Activated T-cell treated with anti-CD3 and anti-CD28 coated beads, Interleukin-2, amount 50 U/mL, for 24 hours (primary cell): ENCODE measurements around the gene SOAT2.
"Not testable (repeated sequence)": the region's sequence is repeated elsewhere in the genome, so short reads cannot be mapped to it uniquely, and the experiment has no call there.

Experiments used
- DNase-seq: peaks from one replicate; pipeline ENCODE4 v3.0.0-alpha.2; 2020
- H3K27ac Mint-ChIP-seq: 2 replicates; pipeline ENCODE4 v1.8.0; 2020; ENCODE audit warnings: mild to moderate bottlenecking, mixed read lengths
- H3K27me3 Mint-ChIP-seq: 2 replicates; pipeline ENCODE4 v1.8.0; 2020; ENCODE audit warnings: mixed read lengths
- H3K36me3 Mint-ChIP-seq: 2 replicates; pipeline ENCODE4 v1.8.0; 2020; ENCODE audit warnings: low read depth, mixed read lengths
- H3K4me1 Mint-ChIP-seq: 2 replicates; pipeline ENCODE4 v1.8.0; 2020; ENCODE audit warnings: low read depth, mixed read lengths
- H3K4me3 Mint-ChIP-seq: 2 replicates; pipeline ENCODE4 v1.8.0; 2020; ENCODE audit warnings: mild to moderate bottlenecking, moderate library complexity, mixed read lengths
- H3K9me3 Mint-ChIP-seq: 2 replicates; pipeline ENCODE4 v1.8.0; 2020; ENCODE audit warnings: mixed read lengths

SOAT2 gene

DNA sequence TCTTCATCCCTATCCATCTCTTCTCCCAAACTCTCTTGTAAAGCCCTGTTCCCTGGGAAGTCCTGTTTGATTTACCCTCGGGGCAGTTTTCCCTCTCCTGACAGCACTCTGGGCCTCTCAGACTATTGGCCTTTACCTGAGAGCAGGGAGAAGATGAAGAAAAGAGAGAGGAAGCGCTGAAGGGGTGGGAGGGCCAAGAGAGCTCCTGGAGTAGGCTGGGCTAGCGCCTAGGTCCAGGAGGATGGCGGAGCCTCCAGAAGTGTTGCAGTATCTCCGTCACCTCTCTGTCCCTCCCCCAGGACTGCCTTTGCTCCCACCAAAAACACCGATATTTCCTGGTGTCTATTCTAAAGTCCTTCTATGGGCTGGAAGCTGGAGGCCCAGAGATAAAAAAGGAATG lies 11.5 kb upstream of the SOAT2 start:
- DNase-seq, result no peak
- Mint-ChIP-seq H3K9me3 (no peaks in the 10 kb centered on the region), H3K4me3 (no peak overlapping the region), H3K4me1 (peaks cover 13% of the 10 kb centered on the region), H3K27ac (no peak overlapping the region), H3K36me3 (no peaks in the 10 kb centered on the region), H3K27me3 (peaks cover 8% of the 10 kb centered on the region)

DNA sequence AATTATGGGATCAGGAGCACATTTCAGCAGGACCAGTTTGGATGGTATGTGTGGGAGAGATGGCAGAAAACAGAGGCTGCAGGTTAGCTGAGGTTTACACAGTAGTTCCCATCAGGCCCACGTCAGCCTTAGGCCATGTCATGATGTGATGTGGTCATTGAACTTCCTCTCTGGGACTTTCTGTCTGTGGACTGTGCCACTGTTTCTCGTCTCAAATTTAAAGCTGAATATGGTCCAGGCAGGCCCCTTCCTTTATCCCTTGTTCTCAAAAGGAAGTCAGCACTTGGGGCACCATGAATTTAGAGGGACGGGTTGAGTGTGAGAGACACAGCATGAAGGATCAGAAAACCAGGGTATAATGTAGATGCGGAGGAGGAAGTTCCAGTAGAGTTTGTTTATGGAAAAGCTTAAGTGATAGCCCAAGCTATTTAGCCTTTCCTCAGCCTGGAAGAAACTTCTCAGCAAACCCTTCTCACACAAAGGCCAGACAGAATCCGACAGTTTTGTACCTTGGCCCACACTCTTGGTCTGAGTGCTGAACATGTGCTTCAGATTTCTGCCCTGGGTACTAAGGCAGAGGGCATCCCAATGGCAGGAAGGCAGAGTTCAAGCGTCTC lies 9.4 kb upstream of the SOAT2 start:
- Mint-ChIP-seq H3K27me3 (peaks cover 13% of the 10 kb centered on the region), H3K27ac (no peak overlapping the region), H3K4me3 (no peak overlapping the region), H3K9me3 (no peaks in the 10 kb centered on the region), H3K4me1 (peaks cover 32% of the 10 kb centered on the region), H3K36me3 (no peaks in the 10 kb centered on the region)
- DNase-seq, result no peak

DNA sequence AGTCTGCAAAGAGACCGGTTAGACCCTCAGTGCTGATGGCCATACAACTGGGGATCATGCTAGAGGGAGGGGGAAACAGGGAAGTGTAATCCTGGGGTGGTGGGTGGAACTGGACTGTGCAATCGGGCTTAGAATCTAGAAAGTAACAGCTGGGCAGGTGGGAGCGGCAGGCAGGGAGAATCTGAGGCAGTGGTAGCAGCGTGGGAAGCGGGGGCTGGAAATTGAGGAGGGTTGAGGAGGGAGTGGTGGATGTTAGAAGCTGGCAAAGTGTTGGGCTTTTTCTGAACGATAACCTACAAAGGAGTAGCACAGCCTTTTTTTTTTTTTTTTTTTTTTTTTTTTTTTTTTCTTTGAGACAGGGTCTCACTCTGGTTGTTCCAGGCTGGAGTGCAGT lies 8.9 kb upstream of the SOAT2 start:
- Mint-ChIP-seq H3K27ac (no peak overlapping the region), H3K36me3 (no peaks in the 10 kb centered on the region), H3K9me3 (no peaks in the 10 kb centered on the region), H3K4me1 (peaks cover 37% of the 10 kb centered on the region), H3K27me3 (peaks cover 13% of the 10 kb centered on the region), H3K4me3 (no peak overlapping the region)
- DNase-seq, result no peak

DNA sequence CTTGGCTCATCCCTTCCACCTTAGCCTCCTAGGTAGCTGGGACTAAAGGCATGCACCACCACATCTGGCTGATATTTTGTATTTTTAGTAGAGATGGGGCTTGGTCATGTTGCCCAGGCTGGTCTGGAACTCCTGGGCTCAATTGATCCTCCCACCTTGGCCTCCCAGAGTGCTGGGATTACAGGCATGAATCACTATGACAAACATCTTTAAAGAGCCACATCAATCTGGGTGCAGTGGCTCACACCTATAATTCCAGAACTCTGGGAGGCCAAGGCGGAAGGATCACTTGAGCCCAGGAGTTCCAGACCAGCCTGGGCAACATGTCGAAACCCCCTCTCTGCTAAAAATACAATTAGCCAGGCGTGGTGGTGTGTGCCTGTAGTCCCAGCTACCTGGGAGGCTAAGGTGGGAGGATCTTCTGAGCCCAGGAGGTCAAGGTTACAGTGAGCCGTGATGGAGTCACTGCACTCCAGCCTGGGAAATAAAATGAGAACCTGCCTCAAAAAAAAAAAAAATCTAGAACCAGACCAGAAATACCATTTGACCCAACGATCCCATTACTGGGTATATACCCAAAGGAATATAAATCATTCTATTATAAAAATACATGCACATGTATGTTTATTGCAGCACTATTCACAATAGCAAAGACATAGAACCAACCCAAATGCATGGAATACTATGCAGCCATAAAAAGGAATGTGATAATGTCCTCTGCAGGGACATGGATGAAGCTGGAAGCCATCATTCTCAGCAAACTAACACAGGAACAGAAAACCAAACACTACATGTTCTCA lies 8.3 kb upstream of the SOAT2 start:
- H3K9me3 Mint-ChIP-seq, H3K27ac Mint-ChIP-seq, DNase-seq, H3K4me3 Mint-ChIP-seq, H3K36me3 Mint-ChIP-seq: not testable (repeated sequence)
- Mint-ChIP-seq H3K4me1 (peaks cover 38% of the 10 kb centered on the region), H3K27me3 (peaks cover 13% of the 10 kb centered on the region)

DNA sequence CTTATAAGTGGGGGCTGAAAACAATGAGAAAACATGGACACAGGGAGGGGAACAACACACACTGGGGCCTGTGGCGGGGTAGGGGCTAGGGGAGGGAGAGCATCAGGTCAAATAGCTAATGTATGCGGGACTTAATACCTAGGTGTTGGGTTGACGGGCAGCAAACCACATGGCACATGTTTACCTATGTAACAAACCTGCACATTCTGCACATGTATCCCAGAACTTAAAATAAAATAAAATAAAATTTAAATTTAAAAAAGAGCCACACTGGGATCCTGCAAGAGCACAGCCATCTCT lies 7.7 kb upstream of the SOAT2 start:
- Mint-ChIP-seq H3K27me3 (peaks cover 11% of the 10 kb centered on the region), H3K4me1 (peaks cover 38% of the 10 kb centered on the region)
- not testable (repeated sequence) for DNase-seq, H3K4me3 Mint-ChIP-seq, H3K27ac Mint-ChIP-seq, H3K36me3 Mint-ChIP-seq, H3K9me3 Mint-ChIP-seq

DNA sequence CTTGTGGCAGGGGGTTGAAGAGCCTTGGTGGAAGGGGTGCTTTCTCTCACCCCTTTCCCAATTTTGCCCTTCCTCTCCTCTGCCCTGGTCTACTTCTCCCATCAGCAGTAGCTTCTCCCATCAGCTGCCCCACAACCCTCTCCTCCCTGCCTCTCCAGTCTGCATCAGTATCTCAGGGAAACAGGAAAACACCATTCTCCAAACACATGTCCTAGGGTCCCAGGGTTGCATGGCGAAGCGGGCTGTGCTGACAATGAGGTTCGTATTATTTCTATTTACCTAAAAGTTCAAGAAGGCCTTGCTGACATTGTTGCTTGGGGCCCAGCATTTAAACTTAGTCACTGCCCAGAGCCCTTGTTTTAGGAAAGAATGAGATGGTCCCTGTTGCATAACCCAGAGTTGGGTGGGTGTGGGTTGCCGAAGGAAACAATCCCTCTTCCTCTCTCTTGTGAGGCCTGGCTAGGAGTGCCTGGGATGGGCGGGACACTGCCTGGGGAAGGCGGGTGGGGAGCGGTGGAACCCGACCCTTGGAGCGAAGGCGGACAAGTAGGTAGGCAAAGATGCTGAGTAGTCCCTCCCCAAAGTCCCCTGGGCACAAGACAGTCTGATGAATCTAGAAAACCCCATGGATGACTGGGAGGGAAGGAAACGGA lies 7.1 kb upstream of the SOAT2 start:
- Mint-ChIP-seq H3K9me3 (no peaks in the 10 kb centered on the region), H3K27me3 (peaks cover 10% of the 10 kb centered on the region), H3K4me1 (peaks cover 38% of the 10 kb centered on the region), H3K36me3 (no peaks in the 10 kb centered on the region), H3K27ac (peak overlapping the region; percentile 3), H3K4me3 (no peak overlapping the region)
- no peak for DNase-seq

DNA sequence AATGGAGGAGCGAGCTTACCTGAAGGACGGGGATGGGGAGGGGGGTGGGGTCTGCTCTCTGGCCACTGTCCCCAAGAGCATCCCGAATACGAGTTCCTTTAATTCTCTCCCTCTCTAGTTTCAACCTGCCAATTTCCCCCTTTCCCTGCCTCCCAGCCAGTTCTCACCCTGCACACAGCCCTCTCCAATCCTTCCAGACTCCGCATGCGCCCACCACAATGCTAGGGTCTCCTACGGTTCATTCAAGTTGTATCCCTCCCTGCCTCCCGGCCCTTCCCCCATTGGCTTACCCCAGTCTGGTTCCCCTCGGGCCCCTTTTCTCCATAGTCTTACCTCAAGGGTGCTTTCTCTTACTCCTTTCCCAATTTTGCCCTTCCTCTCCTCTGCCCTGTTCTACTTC lies 6.5 kb upstream of the SOAT2 start:
- peaks cover 40% of the 10 kb centered on the region for H3K4me1 Mint-ChIP-seq
- H3K4me3 Mint-ChIP-seq, result peak overlapping the region; percentile 67

DNA sequence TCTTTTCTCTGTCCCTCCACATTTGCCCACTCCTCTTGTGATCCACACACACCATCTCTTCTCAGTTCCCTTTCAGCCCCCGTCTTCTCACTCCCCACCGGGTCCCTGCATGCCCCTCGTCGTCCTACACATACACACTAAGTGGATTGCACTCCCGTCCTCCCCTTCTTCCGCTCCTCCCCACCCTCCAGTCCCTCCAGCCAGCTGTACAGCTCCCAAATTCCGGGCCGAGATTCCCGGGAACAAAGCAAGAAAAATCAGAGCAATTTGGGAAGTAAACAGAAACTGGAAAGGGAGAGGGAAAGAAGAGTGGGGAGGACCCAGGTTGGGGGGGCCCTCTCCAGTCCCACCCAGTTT lies 6.1 kb upstream of the SOAT2 start:
- no peaks in the 10 kb centered on the region for H3K36me3 Mint-ChIP-seq
- peak overlapping the region; percentile 69 for H3K27ac Mint-ChIP-seq
- H3K4me3 Mint-ChIP-seq, result peak overlapping the region; percentile 67
- H3K9me3 Mint-ChIP-seq, result no peaks in the 10 kb centered on the region
- DNase-seq, result no peak
- peaks cover 41% of the 10 kb centered on the region for H3K4me1 Mint-ChIP-seq
- H3K27me3 Mint-ChIP-seq, result peaks cover 10% of the 10 kb centered on the region

More for the DNA sequence above, 6.5 kb upstream of the SOAT2 start:
- Mint-ChIP-seq H3K27ac (no peak overlapping the region), H3K27me3 (peaks cover 10% of the 10 kb centered on the region), H3K36me3 (no peaks in the 10 kb centered on the region), H3K9me3 (no peaks in the 10 kb centered on the region)
- no peak for DNase-seq

DNA sequence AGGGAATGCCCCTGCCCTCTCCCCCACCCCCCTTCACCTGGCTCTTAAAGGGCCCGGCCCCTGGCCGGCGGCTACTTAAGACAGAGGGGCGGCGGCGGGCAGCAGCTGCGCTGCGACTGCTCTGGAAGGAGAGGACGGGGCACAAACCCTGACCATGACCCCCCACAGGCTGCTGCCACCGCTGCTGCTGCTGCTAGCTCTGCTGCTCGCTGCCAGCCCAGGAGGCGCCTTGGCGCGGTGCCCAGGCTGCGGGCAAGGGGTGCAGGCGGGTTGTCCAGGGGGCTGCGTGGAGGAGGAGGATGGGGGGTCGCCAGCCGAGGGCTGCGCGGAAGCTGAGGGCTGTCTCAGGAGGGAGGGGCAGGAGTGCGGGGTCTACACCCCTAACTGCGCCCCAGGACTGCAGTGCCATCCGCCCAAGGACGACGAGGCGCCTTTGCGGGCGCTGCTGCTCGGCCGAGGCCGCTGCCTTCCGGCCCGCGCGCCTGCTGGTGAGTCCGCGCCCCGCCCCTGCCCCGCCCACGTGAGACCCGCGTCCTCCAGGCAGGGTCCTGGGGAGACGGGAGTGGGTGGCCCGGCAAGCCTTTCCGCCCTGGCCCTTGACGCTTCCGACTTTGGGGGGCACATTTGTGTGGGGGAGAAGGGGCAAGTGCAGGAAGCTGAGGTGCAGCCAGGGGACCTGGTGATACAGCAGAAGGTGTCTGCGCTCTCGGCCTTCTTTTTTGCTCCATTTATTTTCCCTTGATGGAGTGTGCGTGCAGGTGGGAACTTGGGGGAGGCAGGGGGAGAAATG lies 5.5 kb upstream of the SOAT2 start, which contains the start of gene IGFBP6:
TSS of gene IGFBP6 (plus strand) at position 104 of the 790 bp plus-strand sequence. CDS start at position 155, 51 bp downstream.
- H3K27ac Mint-ChIP-seq, result peak within 1 kb of the TSS; percentile 88
- H3K4me1 Mint-ChIP-seq, result peaks cover 47% of the 10 kb centered on the region
- peaks cover 10% of the 10 kb centered on the region for H3K27me3 Mint-ChIP-seq
- no peaks in the 10 kb centered on the region for H3K9me3 Mint-ChIP-seq
- H3K36me3 Mint-ChIP-seq, result no peaks in the 10 kb centered on the region
- peak within 1 kb of the TSS; percentile 74 for H3K4me3 Mint-ChIP-seq
- peak; percentile 78 for DNase-seq

DNA sequence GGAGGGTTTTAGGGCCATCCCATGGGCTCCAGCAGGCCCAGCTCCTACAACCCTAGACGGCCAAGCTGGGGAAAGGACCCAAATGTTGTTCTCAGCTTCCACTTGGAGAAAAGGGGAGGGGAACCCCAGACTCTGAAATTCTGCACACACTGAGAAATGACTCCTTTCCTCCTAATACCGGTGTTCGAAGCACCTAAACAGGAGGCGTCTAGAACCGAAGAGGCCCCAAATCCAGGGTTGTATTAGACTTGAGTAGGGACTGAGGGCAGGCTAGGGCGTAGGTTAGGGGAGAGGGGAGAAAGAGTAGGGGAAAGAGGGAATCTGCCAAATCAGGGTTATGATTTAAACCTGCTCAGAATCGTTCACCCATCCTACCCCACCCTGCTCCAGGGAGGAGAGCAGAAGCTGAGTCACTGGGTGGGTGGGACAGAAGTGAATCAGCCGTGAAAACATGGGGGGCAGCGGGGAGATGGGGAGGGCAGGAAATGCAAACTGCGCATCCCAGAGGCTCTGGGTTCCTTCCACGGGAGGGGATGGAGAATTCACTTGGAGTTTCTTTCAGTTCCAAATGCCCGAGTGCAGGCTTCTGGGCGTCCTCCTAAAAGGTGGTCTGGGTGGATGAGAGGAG lies 4.8 kb upstream of the SOAT2 start:
- H3K36me3 Mint-ChIP-seq, result no peaks in the 10 kb centered on the region
- H3K27ac Mint-ChIP-seq, result peak overlapping the region; percentile 88
- H3K27me3 Mint-ChIP-seq, result peaks cover 10% of the 10 kb centered on the region
- peak; percentile 57 for DNase-seq
- no peaks in the 10 kb centered on the region for H3K9me3 Mint-ChIP-seq
- peak overlapping the region; percentile 74 for H3K4me3 Mint-ChIP-seq
- H3K4me1 Mint-ChIP-seq, result peaks cover 54% of the 10 kb centered on the region

DNA sequence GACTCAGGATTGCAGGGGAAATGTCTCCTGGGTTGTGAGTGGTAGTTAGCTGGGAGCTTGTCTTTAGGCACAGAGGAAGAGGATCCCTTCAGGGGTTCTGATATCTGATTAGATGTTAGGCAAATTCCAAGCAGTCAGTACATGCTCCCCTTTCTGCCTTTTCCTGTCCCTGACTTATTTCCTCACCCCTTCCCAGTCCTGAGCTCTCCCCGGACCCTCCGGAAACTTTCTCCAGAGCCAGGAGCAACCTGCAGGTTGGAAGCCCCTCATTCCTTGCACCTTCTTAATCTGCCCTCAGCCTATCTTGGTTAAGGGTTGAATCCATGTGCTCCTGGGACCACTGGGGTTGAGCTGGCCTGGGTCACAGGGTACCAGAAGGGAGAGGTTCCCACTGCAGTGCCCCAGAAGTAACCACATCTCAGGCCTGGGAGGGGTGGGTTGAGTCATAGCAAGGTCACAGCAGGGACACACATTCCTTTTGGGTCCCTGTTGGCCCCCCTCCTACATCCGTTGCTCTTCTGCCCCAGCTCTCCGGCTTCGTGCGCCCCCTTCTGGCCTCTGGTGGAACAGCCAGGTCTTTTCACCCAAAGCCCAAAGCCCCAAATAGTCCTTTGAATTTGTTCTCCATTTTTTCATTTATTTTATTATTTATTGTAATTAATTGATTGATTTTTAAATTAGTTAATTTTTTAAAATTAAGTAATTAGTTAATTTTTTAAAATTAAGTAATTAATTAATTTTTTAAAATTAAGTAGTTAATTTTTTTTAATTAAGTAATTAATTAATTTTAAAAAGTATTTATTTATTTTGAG lies 4.0 kb upstream of the SOAT2 start:
- H3K4me1 Mint-ChIP-seq, result peaks cover 56% of the 10 kb centered on the region
- peak overlapping the region; percentile 88 for H3K27ac Mint-ChIP-seq
- peaks cover 10% of the 10 kb centered on the region for H3K27me3 Mint-ChIP-seq
- H3K9me3 Mint-ChIP-seq, result no peaks in the 10 kb centered on the region
- peak overlapping the region; percentile 74 for H3K4me3 Mint-ChIP-seq
- peak; percentile 93 for DNase-seq
- H3K36me3 Mint-ChIP-seq, result no peaks in the 10 kb centered on the region

DNA sequence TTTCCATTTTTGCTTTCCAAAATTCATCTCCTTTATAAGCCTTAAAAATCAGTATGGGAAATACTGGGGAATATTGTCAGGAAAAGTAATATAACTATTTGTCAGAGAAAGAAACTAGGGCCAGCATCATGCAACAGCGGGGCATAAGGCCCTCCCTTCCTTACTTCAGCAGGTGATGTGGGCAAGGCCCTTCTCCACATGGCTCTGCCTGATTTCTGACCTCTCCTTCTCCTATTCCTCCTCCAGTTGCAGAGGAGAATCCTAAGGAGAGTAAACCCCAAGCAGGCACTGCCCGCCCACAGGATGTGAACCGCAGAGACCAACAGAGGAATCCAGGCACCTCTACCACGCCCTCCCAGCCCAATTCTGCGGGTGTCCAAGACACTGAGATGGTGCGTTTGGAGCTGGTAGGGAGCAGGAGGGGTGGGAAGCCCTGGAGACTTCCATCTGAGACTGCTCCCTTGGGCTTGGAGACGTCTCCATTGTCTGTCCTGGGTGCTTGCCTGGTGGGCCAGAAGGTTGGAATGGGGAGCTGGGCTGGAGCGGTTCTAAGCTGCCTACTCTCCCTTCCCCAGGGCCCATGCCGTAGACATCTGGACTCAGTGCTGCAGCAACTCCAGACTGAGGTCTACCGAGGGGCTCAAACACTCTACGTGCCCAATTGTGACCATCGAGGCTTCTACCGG lies 2.7 kb upstream of the SOAT2 start:
- H3K4me3 Mint-ChIP-seq, result no peak overlapping the region
- no peak overlapping the region for H3K27ac Mint-ChIP-seq
- H3K36me3 Mint-ChIP-seq, result no peaks in the 10 kb centered on the region
- peaks cover 10% of the 10 kb centered on the region for H3K27me3 Mint-ChIP-seq
- DNase-seq, result no peak
- peaks cover 57% of the 10 kb centered on the region for H3K4me1 Mint-ChIP-seq
- H3K9me3 Mint-ChIP-seq, result no peaks in the 10 kb centered on the region

DNA sequence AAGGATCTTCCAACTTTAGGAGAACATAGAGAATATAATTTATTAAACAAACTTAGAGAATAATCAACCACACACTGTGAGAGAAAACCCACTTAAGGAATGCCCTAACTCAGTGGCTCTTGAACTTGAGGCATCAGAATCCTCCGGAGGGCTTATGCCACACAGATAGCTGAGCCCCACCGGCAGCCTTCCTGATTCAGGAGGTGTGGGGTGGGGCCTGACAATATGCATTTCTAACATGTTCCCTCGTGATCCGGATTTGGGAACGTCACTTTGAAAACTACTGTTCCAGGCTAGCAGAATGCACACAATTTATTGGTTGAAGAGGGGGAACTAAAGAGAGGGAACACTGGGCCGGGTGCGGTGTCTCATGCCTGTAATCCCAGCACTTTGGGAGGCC lies 2.0 kb upstream of the SOAT2 start:
- no peak for DNase-seq
- Mint-ChIP-seq H3K9me3 (no peaks in the 10 kb centered on the region), H3K27me3 (peaks cover 8% of the 10 kb centered on the region), H3K27ac (no peak overlapping the region), H3K4me1 (peaks cover 54% of the 10 kb centered on the region), H3K36me3 (no peaks in the 10 kb centered on the region), H3K4me3 (no peak overlapping the region)
